ENCODE results near the gene AMOT. TPM values are rescaled to one million over a fixed set of nuclear protein-coding genes. Genes with fewer than 3 reads are reported as not detected.

Gene AMOT
- total RNA-seq, 1 donor from 2014 or later: 6.4 TPM

DNA sequence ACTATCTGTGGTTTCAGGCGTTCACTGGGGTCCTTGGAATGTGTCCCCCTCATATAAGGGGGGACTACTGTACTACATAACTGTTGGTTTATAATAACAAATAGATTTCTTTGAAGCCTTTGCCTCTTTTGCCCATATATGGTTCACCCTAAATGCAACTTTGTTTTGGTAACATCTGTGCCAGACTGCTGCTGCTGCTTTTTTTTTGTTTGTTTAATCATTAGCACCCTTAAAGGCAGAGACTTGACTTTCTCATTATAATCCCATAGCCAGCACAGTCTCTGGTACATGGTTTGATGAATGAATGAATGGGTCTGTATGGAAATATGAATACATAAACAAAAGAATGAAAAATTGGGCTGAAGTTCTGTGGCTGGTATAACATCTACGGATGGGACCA lies 80.7 kb downstream of the AMOT start:
- DNase-seq (ENCODE audit: low spot score): no peak
- intact Hi-C loops (cut with DNase I): no loop called here

DNA sequence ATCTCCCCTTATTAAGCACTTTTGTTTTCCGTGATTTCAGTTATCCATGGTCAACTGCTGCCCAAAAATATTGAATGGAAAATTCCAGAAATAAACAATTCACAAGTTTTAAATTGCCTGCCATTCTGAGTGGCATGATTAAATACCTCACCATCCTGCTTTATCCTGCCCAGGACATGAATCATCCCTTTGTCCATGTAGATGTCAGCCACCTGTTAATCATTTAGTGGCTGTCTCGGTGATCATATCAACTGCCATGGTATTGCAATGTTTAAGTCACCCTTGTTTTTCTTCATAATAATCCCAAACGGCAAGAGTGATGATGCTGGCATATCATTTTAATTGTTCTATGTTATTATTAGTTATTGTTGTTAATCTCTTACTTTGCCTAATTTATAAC lies 81.1 kb downstream of the AMOT start:
- DNase-seq (ENCODE audit: low spot score): no peak
- intact Hi-C loops (cut with DNase I): no loop called here

- DNase-seq (ENCODE audit: low spot score): no peak
- intact Hi-C loops (cut with DNase I): no loop called here
Observed at GRCh38 chrX:112757946-112758345, 82.7 kb downstream of the AMOT start.

GRCh38 chrX:112753116-112753515 lies 87.5 kb downstream of the AMOT start:
- no peak for DNase-seq (ENCODE audit: low spot score)
- intact Hi-C loops (cut with DNase I): no loop called here

GRCh38 chrX:112751076-112751475 lies 89.6 kb downstream of the AMOT start:
- intact Hi-C loops (cut with DNase I): no loop called here
- no peak for DNase-seq (ENCODE audit: low spot score)

DNA sequence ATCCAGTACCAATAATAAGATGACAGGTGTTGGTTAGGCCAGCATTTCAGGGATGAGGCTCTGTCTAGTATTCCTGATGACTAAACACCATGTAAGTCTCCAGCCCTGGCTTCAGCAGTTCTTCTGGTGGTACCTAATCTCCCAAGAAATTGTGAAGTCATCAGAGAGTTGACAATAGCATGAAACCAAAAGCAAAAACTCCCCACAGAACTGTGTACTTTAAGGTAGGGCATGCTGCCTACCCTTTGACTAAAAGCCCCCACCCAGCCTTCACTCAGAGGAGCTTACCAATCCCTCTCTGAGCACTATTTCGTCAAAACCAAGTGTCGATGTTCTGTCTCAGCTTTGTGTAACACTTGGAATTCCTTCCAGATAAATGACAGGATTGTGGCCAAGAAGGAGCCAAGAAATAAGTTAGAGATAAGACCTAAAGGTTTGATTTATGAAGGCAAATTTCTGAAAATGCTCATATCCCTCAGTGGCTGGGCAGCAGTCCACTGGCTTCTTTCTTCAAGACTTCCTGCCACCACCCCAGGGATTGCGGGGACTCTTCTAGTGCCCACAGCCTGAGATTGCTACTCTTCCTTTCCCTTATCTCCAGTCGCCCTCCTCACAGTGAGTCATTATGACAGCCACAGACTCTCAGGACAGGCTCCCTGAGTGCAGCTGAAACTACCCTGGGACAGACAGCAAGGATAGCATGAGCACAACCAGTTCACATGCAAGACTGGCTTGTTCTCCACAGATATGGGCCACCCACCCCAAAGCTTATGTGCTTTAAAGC lies 93.6 kb downstream of the AMOT start:
- DNase-seq (ENCODE audit: low spot score): no peak
- intact Hi-C loops (cut with DNase I): no loop called here

DNA sequence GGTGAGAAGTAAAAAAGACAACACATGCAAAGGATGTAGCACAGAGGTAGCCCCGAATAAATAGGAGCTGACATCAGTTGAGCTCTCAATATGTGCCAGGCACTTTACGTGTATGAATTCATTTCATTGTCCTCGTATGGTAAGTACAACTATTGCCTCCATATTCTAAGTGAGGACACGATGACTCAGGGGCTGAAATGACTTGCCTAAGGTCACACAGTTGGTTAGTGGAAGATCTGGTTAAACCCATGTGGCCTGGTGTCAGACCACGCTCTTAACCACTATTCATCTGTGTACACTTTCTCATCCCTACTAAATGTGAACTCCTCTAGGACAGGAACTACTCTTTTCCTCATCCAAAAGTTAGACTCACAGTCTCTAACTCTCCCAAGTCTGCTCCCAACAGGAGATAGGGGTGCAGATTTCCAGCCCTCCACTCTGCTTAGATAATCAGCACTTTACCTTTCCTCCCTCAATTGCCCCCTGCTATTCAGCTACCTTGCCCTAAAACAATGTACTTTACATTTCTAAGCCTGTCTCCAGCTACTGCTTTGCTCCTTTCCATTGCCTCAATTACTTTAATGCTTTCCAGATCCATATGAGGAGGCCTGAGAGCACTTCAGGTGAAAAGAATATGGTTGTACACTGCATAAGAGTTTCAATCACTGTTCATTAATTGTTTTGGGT lies 102.1 kb downstream of the AMOT start:
- intact Hi-C loops (cut with DNase I): no loop called here
- DNase-seq (ENCODE audit: low spot score): no peak

GRCh38 chrX:112736310-112736709 lies 104.3 kb downstream of the AMOT start:
- no peak for DNase-seq (ENCODE audit: low spot score)
- intact Hi-C loops (cut with DNase I): no loop called here

- intact Hi-C loops (cut with DNase I): no loop called here
- DNase-seq (ENCODE audit: low spot score): no peak
Observed at GRCh38 chrX:112735147-112735546, 105.5 kb downstream of the AMOT start.

GRCh38 chrX:112734290-112734689 lies 106.3 kb downstream of the AMOT start:
- intact Hi-C loops (cut with DNase I): no loop called here
- DNase-seq (ENCODE audit: low spot score): no peak

GRCh38 chrX:112731793-112732192 lies 108.8 kb downstream of the AMOT start:
- intact Hi-C loops (cut with DNase I): no loop called here
- DNase-seq (ENCODE audit: low spot score): no peak

Other genes starting within 250 kb of the AMOT start
- 0.19 TPM for gene LHFPL1, start 160.9 kb downstream of the AMOT start, total RNA-seq

Data from cardiac septum (tissue), 1 donor.